Testis (tissue), 2 donors: ENCODE data around the gene BRD3OS.

Experiments
- POLR2A ChIP-seq: fragments of 450-650 bp; IDR thresholded peaks from one replicate; pipeline ENCODE4 v1.6.1; 2017; ENCODE audit warnings: antibody characterized with exemption, mild to moderate bottlenecking, moderate library complexity
- TF ChIP-seq, protein P1 (sequence below), 3 experiments: fragments of 450-650 bp in 2 of 3; fragments of 200-600 bp in 1 of 3; sonication (generic) in 1 of 3; IDR thresholded peaks; one replicate each; pipeline ENCODE4 v1.5.1; 2016 to 2019; ENCODE audit warnings: antibody characterized with exemption in 3 of 3, mild to moderate bottlenecking in 2 of 3, moderate library complexity in 1 of 3

DNA sequence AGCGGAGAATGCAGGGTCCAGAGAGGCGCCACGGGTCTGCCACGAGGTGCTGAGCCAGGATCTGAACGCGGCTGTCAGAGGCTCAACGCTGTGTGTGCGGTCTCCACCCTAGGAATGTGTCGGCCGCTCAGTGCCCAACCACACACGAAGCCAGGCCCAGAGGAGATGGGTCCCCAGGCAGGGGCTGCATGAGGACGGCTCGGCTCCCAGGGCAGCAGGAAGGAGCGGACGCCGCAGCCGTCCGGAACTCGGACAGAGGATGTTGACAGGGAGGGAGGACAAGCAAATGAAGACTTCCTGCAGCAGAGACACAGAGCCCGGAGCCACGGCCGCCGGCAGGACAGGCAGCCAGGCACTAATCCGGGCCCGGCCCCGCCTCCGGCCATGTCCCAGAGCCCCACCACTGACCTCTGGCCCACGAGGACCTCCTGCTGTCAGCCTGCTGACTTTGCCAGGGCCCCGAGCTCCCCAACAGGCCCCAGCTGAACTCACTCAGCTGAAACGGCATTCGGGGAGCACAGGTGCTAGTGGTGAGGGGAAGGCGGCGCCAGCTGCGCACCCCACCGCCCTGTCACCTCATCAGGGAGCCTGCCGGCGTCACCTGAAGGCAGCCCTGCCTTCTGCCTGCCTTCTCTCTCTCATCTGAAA, 45.9 kb upstream of the BRD3OS start:
- no peak for TF ChIP-seq POLR2A
- TF ChIP-seq, protein P1, sequence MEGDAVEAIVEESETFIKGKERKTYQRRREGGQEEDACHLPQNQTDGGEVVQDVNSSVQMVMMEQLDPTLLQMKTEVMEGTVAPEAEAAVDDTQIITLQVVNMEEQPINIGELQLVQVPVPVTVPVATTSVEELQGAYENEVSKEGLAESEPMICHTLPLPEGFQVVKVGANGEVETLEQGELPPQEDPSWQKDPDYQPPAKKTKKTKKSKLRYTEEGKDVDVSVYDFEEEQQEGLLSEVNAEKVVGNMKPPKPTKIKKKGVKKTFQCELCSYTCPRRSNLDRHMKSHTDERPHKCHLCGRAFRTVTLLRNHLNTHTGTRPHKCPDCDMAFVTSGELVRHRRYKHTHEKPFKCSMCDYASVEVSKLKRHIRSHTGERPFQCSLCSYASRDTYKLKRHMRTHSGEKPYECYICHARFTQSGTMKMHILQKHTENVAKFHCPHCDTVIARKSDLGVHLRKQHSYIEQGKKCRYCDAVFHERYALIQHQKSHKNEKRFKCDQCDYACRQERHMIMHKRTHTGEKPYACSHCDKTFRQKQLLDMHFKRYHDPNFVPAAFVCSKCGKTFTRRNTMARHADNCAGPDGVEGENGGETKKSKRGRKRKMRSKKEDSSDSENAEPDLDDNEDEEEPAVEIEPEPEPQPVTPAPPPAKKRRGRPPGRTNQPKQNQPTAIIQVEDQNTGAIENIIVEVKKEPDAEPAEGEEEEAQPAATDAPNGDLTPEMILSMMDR (IDR thresholded peaks at IDR 0.05) = no peak
